Uterus (tissue), 2 donors: Measurements from ENCODE around the gene BACH2.

Experiments
- CTCF ChIP-seq, 4 experiments: fragments of 200-600 bp in 2 of 4; fragments of 450-650 bp in 2 of 4; sonication (generic) in 2 of 4; IDR thresholded peaks; one replicate each; pipeline ENCODE4 v1.5.1; 2016 to 2019; ENCODE audit warnings: antibody characterized with exemption in 4 of 4, mild to moderate bottlenecking in 2 of 4, moderate library complexity in 1 of 4
- POLR2A ChIP-seq, 2 donors: fragments of 450-650 bp; IDR thresholded peaks; one replicate each; pipeline ENCODE4 v1.6.1; 2016; ENCODE audit warnings: antibody characterized with exemption in 2 of 2, mild to moderate bottlenecking in 1 of 2, moderate library complexity in 1 of 2

DNA sequence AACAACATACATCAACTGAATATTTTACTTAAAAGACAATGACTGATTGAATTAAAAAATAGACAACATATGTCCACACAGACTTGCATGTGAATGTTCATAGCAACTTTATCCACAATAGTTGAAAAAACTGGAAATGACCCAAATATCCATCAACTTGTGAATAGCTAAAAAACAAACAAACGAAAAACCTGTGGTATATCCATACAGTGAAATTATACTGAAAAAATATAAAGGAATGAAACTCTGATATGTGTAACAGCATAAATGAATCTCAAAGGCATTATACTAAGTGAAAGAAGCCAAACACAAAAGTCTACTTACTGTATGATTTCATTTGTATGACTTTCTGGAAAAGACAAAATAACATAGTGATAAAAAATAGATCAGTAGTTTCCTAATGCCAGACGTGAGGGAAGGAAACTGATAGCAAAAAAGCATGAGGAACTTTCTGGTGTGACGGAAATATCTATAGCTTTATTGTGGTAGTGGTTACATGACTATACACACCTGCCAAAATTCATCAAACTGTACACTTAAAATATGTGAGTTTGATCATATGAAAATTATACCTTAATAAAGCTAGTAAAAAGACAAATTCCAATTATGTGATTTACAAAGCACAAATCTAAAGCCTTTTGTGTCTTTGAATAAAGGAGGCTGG lies 123.2 kb downstream of the BACH2 start:
- TF ChIP-seq CTCF (IDR thresholded peaks at IDR 0.05) (no peak), POLR2A (IDR thresholded peaks at IDR 0.05) (no peak)
